ENCODE results near the gene TIMM13. TPM values are rescaled to one million over a fixed set of nuclear protein-coding genes. Genes with fewer than 3 reads are reported as not detected.

Gene TIMM13
- total and polyA plus RNA-seq, 9 of the 15 experiments (the other 6 are each of a cell fraction or from before 2014, with no cell fraction given): 17.6 to 215 (median 71.8) TPM

- TF ChIP-seq, protein P1, sequence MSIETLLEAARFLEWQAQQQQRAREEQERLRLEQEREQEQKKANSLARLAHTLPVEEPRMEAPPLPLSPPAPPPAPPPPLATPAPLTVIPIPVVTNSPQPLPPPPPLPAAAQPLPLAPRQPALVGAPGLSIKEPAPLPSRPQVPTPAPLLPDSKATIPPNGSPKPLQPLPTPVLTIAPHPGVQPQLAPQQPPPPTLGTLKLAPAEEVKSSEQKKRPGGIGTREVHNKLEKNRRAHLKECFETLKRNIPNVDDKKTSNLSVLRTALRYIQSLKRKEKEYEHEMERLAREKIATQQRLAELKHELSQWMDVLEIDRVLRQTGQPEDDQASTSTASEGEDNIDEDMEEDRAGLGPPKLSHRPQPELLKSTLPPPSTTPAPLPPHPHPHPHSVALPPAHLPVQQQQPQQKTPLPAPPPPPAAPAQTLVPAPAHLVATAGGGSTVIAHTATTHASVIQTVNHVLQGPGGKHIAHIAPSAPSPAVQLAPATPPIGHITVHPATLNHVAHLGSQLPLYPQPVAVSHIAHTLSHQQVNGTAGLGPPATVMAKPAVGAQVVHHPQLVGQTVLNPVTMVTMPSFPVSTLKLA (conservative IDR thresholded peaks at IDR 0.05): 0 out of 4 replicates have a peak, but pooled peaks of 1 of the 2 experiments have one; percentile 22
- TF ChIP-seq PHF21A (IDR thresholded peaks at IDR 0.05; ENCODE audit: borderline replicate concordance, low read depth) (0 out of 2 replicates have a peak, but pooled peaks have one; percentile 10), SMARCA5 (IDR thresholded peaks at IDR 0.05) (no peak; the same call in 1 of the 2 replicates), NONO (IDR thresholded peaks at IDR 0.05; ENCODE audit: low read depth in 2 of 2, low read length in 1 of 2) (peak in 1 of 2 experiments; percentile 76; a peak in 1 of 4 replicates), AFF4 (CRISPR knock-in tag; IDR thresholded peaks at IDR 0.05) (peak; percentile 86)
- TF ChIP-seq, protein P2, sequence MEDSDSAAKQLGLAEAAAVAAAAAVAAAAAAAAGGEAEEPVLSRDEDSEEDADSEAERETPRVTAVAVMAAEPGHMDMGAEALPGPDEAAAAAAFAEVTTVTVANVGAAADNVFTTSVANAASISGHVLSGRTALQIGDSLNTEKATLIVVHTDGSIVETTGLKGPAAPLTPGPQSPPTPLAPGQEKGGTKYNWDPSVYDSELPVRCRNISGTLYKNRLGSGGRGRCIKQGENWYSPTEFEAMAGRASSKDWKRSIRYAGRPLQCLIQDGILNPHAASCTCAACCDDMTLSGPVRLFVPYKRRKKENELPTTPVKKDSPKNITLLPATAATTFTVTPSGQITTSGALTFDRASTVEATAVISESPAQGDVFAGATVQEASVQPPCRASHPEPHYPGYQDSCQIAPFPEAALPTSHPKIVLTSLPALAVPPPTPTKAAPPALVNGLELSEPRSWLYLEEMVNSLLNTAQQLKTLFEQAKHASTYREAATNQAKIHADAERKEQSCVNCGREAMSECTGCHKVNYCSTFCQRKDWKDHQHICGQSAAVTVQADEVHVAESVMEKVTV (CRISPR knock-in tag; IDR thresholded peaks at IDR 0.05): peak; percentile 98
- TF ChIP-seq, protein P3, sequence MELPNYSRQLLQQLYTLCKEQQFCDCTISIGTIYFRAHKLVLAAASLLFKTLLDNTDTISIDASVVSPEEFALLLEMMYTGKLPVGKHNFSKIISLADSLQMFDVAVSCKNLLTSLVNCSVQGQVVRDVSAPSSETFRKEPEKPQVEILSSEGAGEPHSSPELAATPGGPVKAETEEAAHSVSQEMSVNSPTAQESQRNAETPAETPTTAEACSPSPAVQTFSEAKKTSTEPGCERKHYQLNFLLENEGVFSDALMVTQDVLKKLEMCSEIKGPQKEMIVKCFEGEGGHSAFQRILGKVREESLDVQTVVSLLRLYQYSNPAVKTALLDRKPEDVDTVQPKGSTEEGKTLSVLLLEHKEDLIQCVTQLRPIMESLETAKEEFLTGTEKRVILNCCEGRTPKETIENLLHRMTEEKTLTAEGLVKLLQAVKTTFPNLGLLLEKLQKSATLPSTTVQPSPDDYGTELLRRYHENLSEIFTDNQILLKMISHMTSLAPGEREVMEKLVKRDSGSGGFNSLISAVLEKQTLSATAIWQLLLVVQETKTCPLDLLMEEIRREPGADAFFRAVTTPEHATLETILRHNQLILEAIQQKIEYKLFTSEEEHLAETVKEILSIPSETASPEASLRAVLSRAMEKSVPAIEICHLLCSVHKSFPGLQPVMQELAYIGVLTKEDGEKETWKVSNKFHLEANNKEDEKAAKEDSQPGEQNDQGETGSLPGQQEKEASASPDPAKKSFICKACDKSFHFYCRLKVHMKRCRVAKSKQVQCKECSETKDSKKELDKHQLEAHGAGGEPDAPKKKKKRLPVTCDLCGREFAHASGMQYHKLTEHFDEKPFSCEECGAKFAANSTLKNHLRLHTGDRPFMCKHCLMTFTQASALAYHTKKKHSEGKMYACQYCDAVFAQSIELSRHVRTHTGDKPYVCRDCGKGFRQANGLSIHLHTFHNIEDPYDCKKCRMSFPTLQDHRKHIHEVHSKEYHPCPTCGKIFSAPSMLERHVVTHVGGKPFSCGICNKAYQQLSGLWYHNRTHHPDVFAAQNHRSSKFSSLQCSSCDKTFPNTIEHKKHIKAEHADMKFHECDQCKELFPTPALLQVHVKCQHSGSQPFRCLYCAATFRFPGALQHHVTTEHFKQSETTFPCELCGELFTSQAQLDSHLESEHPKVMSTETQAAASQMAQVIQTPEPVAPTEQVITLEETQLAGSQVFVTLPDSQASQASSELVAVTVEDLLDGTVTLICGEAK (IDR thresholded peaks at IDR 0.05): peak; percentile 53; the same call in 1 of the 2 replicates
- TF ChIP-seq, protein P3 (CRISPR knock-in tag; IDR thresholded peaks at IDR 0.05): no peak
Measured at GRCh38 chr19:2474232-2475017, 47.0 kb upstream of the TIMM13 start (continued).

Measured in K562 (cell line).